HS-5 (cell line): ENCODE results near the gene ATP13A5.

Experiments
- DNase-seq: peaks from one replicate; pipeline ENCODE4 v3.0.0-alpha.2; 2012; ENCODE audit warnings: low read depth

The ATP13A5 gene

GRCh38 chr3:193347521-193348501 is 30.7 kb downstream of the ATP13A5 start:
- no peak for DNase-seq

GRCh38 chr3:193346259-193346658 is 32.3 kb downstream of the ATP13A5 start:
- DNase-seq: no peak

- DNase-seq: no peak
Observed at GRCh38 chr3:193345431-193345830, 33.1 kb downstream of the ATP13A5 start.

- DNase-seq: no peak
Observed at GRCh38 chr3:193344486-193344885, 34.1 kb downstream of the ATP13A5 start.

GRCh38 chr3:193343726-193344222 is 34.8 kb downstream of the ATP13A5 start:
- no peak for DNase-seq

- no peak for DNase-seq
Observed at GRCh38 chr3:193342551-193342950, 36.0 kb downstream of the ATP13A5 start.

GRCh38 chr3:193335031-193335430 is 43.5 kb downstream of the ATP13A5 start:
- no peak for DNase-seq

DNA sequence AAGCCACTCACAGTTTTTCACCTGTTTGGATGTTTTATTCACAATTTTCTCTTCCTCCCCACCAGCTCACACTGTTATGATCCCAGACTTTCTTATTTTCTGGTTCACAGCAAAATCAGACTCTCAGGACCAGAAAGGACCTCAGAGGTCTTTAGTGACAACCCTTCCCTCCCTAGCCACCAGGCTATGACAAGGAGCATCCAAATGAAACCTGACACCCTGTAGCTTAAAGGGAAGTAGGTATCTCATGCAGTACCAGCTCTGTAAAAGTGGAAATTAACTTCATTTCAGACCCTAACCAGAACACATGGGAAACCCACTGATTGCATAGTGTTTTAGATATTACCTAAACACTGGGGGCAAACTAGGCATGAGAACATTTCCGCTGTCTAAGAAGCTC is 45.3 kb downstream of the ATP13A5 start:
- DNase-seq: no peak

GRCh38 chr3:193330555-193331204 is 47.9 kb downstream of the ATP13A5 start:
- DNase-seq: no peak

DNA sequence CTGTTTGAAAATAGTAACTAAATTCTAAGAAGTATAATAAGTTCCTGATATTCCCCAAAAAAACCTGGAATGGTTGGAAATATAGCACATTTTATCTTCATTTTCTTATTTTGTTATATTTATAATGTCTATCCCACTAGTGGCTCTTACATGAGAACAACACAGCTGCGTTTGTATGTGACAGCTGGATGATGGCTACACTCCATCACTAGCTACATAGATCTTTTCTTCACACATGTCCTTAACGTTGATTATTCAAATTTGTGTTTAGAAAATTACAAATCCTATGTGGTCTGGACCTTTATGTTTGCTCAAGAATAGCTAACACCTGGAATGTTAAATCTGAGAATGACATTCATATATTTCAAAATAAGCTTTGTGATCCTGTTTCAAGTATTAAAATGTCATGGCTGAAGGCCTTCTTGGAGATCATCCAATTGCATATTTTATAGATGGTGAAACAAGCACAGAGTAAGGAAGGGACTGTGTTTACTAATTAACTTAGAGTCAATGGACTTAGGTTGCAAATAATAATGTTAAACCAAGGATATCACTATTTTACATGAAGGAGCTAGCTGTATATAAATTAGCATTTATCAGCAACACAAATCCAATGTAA is 60.8 kb downstream of the ATP13A5 start:
- DNase-seq: no peak

GRCh38 chr3:193314161-193314560 is 64.4 kb downstream of the ATP13A5 start:
- no peak for DNase-seq

DNA sequence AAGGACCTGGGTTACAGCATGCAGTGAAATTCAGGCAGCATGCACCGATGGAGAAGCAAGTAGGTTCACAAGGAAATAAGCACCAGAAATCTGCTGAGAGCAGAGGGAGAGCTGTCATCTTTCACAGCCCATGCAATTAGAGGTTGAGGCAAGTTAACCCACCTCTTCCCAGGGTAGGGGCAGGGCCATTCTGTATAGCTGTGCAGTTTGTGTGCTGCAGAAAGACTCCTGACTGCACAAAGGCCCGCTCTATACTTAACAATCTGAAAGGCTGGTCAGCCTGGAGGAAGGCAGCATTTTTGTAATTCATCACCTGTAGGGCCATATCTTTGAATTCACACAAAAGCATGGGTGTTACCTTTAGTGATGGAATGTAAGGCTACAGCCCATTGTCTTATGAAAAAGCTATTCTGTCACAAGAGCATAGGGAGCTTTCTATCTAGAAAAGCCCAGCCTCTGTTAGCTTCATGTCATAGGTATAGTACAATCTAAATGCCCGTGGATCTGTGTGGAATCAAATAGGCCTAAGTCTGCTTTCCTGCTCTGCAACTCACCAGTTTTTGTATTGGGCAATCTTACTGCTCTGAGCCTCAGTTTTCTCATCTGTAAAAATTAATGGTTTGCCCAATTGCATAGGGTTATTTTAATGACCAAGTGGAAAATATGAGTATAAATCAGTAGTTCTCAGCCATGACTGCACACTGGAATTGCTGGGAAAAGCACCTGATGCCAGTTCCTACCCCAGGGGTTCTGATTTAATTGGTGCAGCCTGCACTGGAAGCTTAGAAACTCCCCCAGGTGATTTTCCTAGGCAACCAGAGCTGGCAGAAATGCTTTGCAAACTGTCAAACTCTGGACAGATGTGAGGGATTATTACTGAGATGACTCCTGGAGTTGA is 65.2 kb downstream of the ATP13A5 start:
- no peak for DNase-seq

DNA sequence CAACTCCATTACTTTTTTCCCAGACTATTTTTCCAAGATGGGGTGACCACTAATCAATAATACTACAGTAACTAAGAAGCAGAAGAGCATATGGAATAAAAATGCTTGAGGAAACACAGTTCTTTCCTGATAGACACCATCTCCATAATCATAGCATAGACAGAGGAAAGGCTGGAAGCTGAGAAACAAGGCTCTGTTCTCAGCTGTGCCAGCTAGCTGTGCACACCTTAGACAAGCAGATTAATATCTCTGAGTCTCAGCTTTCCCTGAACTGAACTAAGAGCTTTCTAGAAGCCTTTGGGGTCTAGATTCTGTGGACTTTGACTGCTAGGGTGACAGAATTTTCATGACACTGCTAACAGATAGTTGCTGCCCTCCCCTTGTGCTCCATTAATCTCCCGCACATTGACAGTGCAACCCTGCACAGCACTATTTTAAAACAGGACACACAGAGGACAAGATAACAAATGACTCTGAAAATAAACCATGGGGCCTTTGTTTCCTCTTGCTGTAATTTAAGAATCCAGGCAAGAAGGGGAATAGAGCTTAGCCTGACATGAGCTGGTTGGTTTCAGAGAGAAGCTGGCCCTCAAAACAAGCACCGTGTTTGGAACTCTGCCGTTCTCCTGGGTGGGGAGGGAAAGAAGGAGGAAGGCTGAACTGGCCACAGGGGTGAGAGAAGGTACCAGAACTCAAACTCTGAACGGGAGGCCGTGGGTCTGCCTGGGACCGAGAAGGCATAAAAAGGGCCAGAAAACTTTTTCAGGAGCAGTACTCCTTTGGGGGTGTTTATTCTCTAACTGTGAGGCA is 67.4 kb downstream of the ATP13A5 start:
- no peak for DNase-seq

DNA sequence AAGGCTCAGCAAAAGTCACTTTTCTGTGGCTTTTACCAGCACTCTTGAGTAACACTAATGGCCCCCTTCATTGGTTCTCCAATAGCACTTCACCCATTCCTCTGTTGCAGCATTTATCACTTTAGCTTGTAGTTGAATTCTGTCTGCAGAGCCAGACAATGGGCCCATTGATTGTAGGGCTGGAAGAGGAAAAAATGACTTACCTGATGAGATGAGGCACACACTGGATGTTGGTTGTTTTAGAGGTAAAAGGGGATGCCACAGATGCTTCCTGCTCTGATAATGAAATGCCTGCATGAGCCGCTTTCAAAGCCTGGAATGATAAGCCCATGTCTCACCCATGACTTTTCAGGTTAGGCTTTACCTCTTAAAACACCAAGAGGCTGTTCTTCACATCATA is 73.2 kb downstream of the ATP13A5 start:
- no peak for DNase-seq

GRCh38 chr3:193301433-193301832 is 77.1 kb downstream of the ATP13A5 start:
- peak; percentile 14 for DNase-seq

DNA sequence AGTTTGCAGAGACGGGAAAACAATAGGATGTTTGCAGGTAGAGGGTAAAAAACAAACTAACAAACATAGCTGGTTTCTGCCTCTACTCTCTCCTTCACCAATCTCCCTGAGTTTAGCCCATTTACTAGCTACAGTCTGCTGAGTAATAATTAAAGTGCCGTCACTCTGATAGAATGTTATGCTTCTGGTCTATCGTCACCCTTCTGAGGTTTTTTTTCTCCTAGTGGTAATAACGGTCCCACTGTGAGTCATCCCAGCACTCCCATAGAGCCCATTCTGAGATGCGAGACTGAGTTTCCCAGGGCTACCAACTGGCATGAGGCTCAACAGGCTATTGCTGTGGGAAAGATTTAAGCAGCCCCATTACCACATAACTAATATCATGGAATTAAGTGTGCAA is 81.1 kb downstream of the ATP13A5 start:
- no peak for DNase-seq

DNA sequence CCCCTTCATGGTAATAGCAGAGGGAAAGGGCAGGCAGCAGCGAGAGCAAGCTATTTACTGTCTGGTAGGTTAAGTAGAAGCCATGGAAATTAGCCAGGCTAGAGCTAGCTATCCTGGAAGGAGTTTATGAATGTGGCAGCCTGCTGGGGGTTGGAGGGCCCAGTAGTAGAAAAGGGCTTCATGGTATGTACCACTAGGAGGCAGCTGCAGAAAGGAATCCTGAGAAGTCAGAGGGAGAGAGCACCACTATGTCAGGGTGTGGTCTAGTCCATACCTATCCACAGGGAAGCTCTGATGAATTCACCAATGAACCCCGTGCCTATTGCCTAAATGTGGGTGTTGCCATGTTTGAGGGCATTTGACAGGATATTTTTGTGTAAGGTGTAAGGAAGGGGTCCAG is 82.6 kb downstream of the ATP13A5 start:
- DNase-seq: no peak

- no peak for DNase-seq
Observed at GRCh38 chr3:193292386-193292785, 86.2 kb downstream of the ATP13A5 start.

GRCh38 chr3:193271101-193271840 is 107.3 kb downstream of the ATP13A5 start:
- no peak for DNase-seq

DNA sequence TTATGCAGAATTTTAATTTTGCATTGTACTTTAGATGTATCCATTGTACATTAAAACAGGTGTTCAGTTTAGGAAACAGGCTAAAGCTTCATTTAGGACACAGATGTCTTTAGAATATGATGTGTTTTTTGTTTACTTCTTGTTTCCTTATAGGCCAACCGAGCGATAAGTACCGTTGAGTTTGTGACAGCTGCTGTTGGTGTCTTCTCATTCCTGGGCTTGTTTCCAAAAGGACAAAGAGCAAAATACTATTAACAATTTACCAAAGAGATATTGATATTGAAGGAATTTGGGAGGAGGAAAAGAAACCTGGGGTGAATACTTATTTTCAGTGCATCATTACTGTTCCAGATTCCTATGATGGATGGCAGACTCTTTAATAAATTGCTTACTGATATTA is 108.1 kb downstream of the ATP13A5 start:
- DNase-seq: no peak
